Measurements from ENCODE around the gene NDE1.

DNA sequence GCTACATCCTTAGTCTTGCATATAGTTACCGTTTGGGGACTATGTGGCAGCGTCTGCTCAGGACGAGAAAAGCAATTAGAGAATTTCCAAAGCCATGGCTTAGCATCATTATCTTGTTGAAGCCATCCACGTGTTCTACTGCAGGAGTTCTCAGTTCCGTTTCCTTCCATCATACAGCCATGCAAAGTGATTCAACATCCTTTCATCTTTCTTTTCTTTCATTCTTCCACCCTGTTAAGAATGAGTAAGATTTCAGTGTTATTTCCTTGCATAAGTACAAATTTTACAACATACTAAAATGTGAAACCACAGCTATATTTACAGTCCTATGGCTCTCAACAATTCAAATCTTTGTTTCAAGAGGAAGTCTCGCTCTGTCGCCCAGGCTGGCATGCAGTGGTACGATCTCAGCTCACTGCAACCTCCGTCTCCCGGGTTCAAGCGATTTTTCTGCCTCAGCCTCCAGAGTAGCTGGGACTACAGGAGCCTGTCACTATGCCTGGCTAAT, 10.9 kb upstream of the NDE1 start:
- TF ChIP-seq GATA2 (IDR thresholded peaks at IDR 0.05; ENCODE audit: low read depth, low read length), result no peak
- TF ChIP-seq GATA3 (IDR thresholded peaks at IDR 0.05; ENCODE audit: low read depth, low read length), result no peak
